ENCODE results near the gene SELENOI. TPM values are rescaled to one million over a fixed set of nuclear protein-coding genes. Genes with fewer than 3 reads are reported as not detected.

Gene SELENOI
- total and polyA plus RNA-seq, 2 of the 4 experiments (the other 2 are of a cell fraction): 5.1 to 25.1 TPM

DNA sequence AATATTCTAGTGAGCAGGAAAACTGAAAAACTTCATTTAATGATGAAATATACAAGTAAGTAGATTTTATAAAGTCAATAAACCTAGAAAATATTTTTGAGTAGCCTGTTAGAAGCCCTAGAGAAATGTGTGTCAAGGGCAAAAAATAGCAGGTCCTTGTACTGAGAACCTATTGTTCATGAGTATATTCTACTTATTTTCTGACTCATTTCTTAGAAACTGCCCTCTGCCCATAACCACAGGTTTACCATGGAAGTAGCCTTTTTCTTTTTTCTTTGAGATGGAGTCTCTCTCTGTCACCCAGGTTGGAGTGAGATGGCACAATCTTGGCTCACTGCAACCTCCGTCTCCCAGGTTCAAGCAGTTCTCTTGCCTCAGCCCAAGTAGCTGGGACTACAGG lies 19.4 kb upstream of the SELENOI start:
- Histone ChIP-seq H3K18ac (ENCODE audit: low read depth, low read length) (no peak overlapping the region), H2BK15ac (ENCODE audit: low read depth, low read length) (no peak overlapping the region), H4K91ac (ENCODE audit: insufficient read depth, low read depth, low read length) (no peak overlapping the region), H3K4me1 (ENCODE audit: control insufficient read depth, insufficient read depth, low read length) (peaks cover 6% of the 10 kb centered on the region), H3K9me3 (ENCODE audit: control insufficient read depth, insufficient read depth, low read length) (no peaks in the 10 kb centered on the region), H3K56ac (ENCODE audit: extremely low read depth, insufficient read depth, low read length) (no peak overlapping the region), H3K27ac (ENCODE audit: insufficient read depth, low read length) (no peak overlapping the region), H2AFZ (replicated peaks; ENCODE audit: low read length, poor library complexity) (no peak overlapping the region), H3K9ac (ENCODE audit: low read depth, low read length) (no peak overlapping the region), H3K23ac (ENCODE audit: low read depth, low read length) (no peak overlapping the region), H4K8ac (ENCODE audit: low read depth in 2 of 2, low read length in 2 of 2) (no peak overlapping the region), H3K36me3 (ENCODE audit: control insufficient read depth, insufficient read depth, low read length) (no peaks in the 10 kb centered on the region), H4K20me1 (ENCODE audit: insufficient read depth, low read length) (no peaks in the 10 kb centered on the region), H3K4me2 (ENCODE audit: low read depth, low read length) (no peak overlapping the region), H2AK9ac (replicated peaks; ENCODE audit: low read depth, low read length, poor library complexity) (no peak overlapping the region), H3K9me1 (ENCODE audit: insufficient read depth, low read length) (no peaks in the 10 kb centered on the region), H3K4me3 (ENCODE audit: insufficient read depth, low read depth, low read length) (no peak overlapping the region), H3K27me3 (ENCODE audit: control insufficient read depth, insufficient read depth, low read length) (peaks cover 3% of the 10 kb centered on the region), H2BK120ac (ENCODE audit: low read depth, low read length) (no peak overlapping the region), H2BK5ac (ENCODE audit: low read depth, low read length, poor library complexity, severe bottlenecking) (no peak overlapping the region), H4K5ac (ENCODE audit: low read depth, low read length) (no peak overlapping the region), H3K79me1 (ENCODE audit: low read depth in 1 of 2, low read length in 2 of 2) (no peaks in the 10 kb centered on the region), H2AK5ac (ENCODE audit: low read depth, low read length) (no peak overlapping the region), H3K14ac (replicated peaks; ENCODE audit: low read depth, low read length) (no peak overlapping the region), H2BK20ac (ENCODE audit: low read depth, low read length) (no peak overlapping the region), H3K4ac (ENCODE audit: low read depth, low read length) (no peak overlapping the region)
- no TSS peak for BruUV-seq (replicated peaks)
- DNase-seq (no peak), ATAC-seq (ENCODE audit: low read depth) (no peak)
- dilution Hi-C loops (cut with HindIII; ENCODE audit: low sequenced_read_pairs, unreplicated experiment) (no loop called here), in situ Hi-C loops (cut with MboI; ENCODE audit: low sequenced_read_pairs) (loop anchor here (25.0 kb wide), 1 partner anchor 364 kb away; no protein-coding TSS in a partner anchor), intact Hi-C loops (cut with micrococcal nuclease) (loop anchor here (1.0 to 10.0 kb wide), 3 partner anchors 83 to 374 kb away; no protein-coding TSS in a partner anchor)
- ChIA-PET CTCF (no interaction called here), POLR2A (ENCODE audit: unreplicated experiment) (no interaction called here)
- WGBS, 2 experiments (ENCODE audit: extremely low coverage in 2 of 2, insufficient read length in 1 of 2): no CpG with 5 or more reads among the region's 1 CpG
- no peak for TF ChIP-seq FOS (IDR thresholded peaks at IDR 0.05; ENCODE audit: low read depth, low read length)
- no peak for TF ChIP-seq MAFK (IDR thresholded peaks at IDR 0.05; ENCODE audit: low read depth, low read length)
- no peak for TF ChIP-seq NFE2L2 (IDR thresholded peaks at IDR 0.05; ENCODE audit: low read depth, low read length)
- no peak for TF ChIP-seq CHD1 (IDR thresholded peaks at IDR 0.05; ENCODE audit: low read depth, low read length)
- no peak for TF ChIP-seq SMC3 (IDR thresholded peaks at IDR 0.05; ENCODE audit: low read depth, low read length)
- no peak for TF ChIP-seq RAD21 (IDR thresholded peaks at IDR 0.05; ENCODE audit: low read length)
- TF ChIP-seq POLR2A (IDR thresholded peaks at IDR 0.05; ENCODE audit: low read depth, low read length): no peak
- TF ChIP-seq RCOR1 (IDR thresholded peaks at IDR 0.05; ENCODE audit: insufficient replicate concordance, low read length): no peak
- TF ChIP-seq RFX5 (IDR thresholded peaks at IDR 0.05; ENCODE audit: low read depth, low read length): no peak
- no peak for TF ChIP-seq MXI1 (IDR thresholded peaks at IDR 0.05; ENCODE audit: borderline replicate concordance, low read depth, low read length)
- TF ChIP-seq, protein P1, sequence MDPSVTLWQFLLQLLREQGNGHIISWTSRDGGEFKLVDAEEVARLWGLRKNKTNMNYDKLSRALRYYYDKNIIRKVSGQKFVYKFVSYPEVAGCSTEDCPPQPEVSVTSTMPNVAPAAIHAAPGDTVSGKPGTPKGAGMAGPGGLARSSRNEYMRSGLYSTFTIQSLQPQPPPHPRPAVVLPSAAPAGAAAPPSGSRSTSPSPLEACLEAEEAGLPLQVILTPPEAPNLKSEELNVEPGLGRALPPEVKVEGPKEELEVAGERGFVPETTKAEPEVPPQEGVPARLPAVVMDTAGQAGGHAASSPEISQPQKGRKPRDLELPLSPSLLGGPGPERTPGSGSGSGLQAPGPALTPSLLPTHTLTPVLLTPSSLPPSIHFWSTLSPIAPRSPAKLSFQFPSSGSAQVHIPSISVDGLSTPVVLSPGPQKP (IDR thresholded peaks at IDR 0.05; ENCODE audit: borderline replicate concordance, low read depth, low read length): no peak
- TF ChIP-seq, protein P2, sequence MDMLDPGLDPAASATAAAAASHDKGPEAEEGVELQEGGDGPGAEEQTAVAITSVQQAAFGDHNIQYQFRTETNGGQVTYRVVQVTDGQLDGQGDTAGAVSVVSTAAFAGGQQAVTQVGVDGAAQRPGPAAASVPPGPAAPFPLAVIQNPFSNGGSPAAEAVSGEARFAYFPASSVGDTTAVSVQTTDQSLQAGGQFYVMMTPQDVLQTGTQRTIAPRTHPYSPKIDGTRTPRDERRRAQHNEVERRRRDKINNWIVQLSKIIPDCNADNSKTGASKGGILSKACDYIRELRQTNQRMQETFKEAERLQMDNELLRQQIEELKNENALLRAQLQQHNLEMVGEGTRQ (IDR thresholded peaks at IDR 0.05; ENCODE audit: low read depth, low read length): no peak
- TF ChIP-seq, protein P3, sequence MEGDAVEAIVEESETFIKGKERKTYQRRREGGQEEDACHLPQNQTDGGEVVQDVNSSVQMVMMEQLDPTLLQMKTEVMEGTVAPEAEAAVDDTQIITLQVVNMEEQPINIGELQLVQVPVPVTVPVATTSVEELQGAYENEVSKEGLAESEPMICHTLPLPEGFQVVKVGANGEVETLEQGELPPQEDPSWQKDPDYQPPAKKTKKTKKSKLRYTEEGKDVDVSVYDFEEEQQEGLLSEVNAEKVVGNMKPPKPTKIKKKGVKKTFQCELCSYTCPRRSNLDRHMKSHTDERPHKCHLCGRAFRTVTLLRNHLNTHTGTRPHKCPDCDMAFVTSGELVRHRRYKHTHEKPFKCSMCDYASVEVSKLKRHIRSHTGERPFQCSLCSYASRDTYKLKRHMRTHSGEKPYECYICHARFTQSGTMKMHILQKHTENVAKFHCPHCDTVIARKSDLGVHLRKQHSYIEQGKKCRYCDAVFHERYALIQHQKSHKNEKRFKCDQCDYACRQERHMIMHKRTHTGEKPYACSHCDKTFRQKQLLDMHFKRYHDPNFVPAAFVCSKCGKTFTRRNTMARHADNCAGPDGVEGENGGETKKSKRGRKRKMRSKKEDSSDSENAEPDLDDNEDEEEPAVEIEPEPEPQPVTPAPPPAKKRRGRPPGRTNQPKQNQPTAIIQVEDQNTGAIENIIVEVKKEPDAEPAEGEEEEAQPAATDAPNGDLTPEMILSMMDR (conservative IDR thresholded peaks at IDR 0.05; ENCODE audit: low read depth, low read length): no peak
